Right lobe of liver (tissue), 6 donors: ENCODE measurements around the gene ADCY5. TPM values are rescaled to one million over a fixed set of nuclear protein-coding genes. Genes with fewer than 3 reads are reported as not detected.
A peak's percentile ranks its signal among the peaks of the same experiment; 100 is the strongest.

Experiments used
- ATAC-seq, 4 donors: fragments of 200-7000 bp; cut with Tn5 transposase; one replicate each; pipeline ENCODE4 v1.9.1; 2020; ENCODE audit warnings: mild to moderate bottlenecking in 4 of 4, moderate library complexity in 4 of 4
- DNase-seq, 3 donors: peaks; one replicate each; pipeline ENCODE4 v3.0.0-alpha.2; 2020
- H3K27ac ChIP-seq, 3 donors: fragments of 200-600 bp; one replicate each; pipeline ENCODE4 v1.8.0; 2022
- H3K27me3 ChIP-seq, 2 donors: fragments of 200-600 bp; one replicate each; pipeline ENCODE4 v1.8.0; 2022
- H3K36me3 ChIP-seq, 4 donors: fragments of 200-600 bp; sonication (generic) in 1 of 4; one replicate each; pipeline versions ENCODE4 v1.5.1 to v1.8.0; 2017 to 2022; ENCODE audit warnings: control low read depth in 1 of 4
- H3K4me1 ChIP-seq, 4 donors: fragments of 200-600 bp; sonication (generic) in 1 of 4; one replicate each; pipeline versions ENCODE4 v1.5.1 to v1.8.0; 2017 to 2022; ENCODE audit warnings: control low read depth in 1 of 4
- H3K4me3 ChIP-seq, 3 donors: fragments of 200-600 bp; one replicate each; pipeline ENCODE4 v1.8.0; 2022
- H3K9me3 ChIP-seq, 4 donors: fragments of 200-600 bp; sonication (generic) in 1 of 4; one replicate each; pipeline versions ENCODE4 v1.5.1 to v1.8.0; 2017 to 2022; ENCODE audit warnings: control low read depth in 1 of 4
- POLR2A ChIP-seq: fragments of 450-650 bp; IDR thresholded peaks from one replicate; pipeline ENCODE4 v1.6.1; 2017; ENCODE audit warnings: antibody characterized with exemption, mild to moderate bottlenecking
- WGBS: methylation state at CpG from one replicate; pipeline ENCODE4 v1.1.6; 2018; ENCODE audit warnings: low coverage, low lambda C conversion rate; ENCODE audit not compliant: insufficient coverage; ENCODE audit errors: missing lambda C conversion rate; 5-methylcytosine and 5-hydroxymethylcytosine counted together
- intact Hi-C, 2 donors: fragments of 100-400 bp; cut with DNase I; formaldehyde crosslinking; loops; one replicate each; pipeline versions ENCODE4 v1.11.2 to v1.14.1; 2022
- total RNA-seq, 6 experiments: library from RNA; depleted of rRNA in 2 of 6; stranded (reverse); fragments of >200 nt in 2 of 6; fragmentation: NEBNext Ultra II Directional in 3 of 6; extraction: Animal tissue kit (Norgen Biotek cat#: 25700) in 3 of 6; gene quantifications; one replicate each; pipeline versions ENCODE4 v1.1.0 to v1.2.4, GENCODE V29; 2016 to 2023
- TF ChIP-seq, protein P1 (sequence below), 4 donors: fragments of 200-600 bp in 3 of 4; fragments of 450-650 bp in 1 of 4; IDR thresholded peaks; one replicate each; pipeline versions ENCODE4 v1.5.1 to v1.8.0; 2016 to 2022; ENCODE audit warnings: antibody characterized with exemption in 4 of 4, mild to moderate bottlenecking in 2 of 4
- donor health status: DM: no; HTN: yes; CAD: no.
- donor health status: DM: no; HTN: no; CAD: no.
- donor health status: DM: no; HTN: no; CAD: no.
- donor health status: DM: no; HTN: yes; CAD: no.
- donor health status: DM: no; HTN: yes; CAD: no.

ADCY5 gene
- total RNA-seq, 6 experiments from 2014 or later: 1.9 to 3.7 (median 2.7) TPM

DNA sequence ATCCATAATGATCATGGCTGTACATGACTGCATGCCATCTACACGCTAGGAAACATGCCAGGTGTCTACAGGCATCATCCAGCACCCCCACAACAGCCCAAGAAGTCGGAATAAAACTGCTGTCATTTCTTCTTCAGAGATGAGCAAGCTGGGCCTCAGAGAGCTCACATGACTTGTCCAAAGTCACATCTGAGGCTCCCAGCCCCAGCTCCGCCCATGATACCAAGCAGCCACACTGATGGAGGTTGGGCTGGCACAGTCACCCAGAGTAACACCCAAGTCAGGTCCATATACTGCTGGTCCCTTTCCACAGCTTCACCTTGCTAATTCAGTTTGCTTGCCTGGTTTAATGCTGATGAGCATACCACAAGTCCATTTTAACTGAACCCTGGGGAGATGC, 130.5 kb downstream of the ADCY5 start:
- intact Hi-C loops: no loop called here
- no peak overlapping the region for H3K4me3 ChIP-seq
- H3K36me3 ChIP-seq: no peaks in the 10 kb centered on the region
- no peak for ATAC-seq
- no peak overlapping the region for H3K27ac ChIP-seq
- DNase-seq: no peak
- no peak for TF ChIP-seq POLR2A
- TF ChIP-seq, protein P1, sequence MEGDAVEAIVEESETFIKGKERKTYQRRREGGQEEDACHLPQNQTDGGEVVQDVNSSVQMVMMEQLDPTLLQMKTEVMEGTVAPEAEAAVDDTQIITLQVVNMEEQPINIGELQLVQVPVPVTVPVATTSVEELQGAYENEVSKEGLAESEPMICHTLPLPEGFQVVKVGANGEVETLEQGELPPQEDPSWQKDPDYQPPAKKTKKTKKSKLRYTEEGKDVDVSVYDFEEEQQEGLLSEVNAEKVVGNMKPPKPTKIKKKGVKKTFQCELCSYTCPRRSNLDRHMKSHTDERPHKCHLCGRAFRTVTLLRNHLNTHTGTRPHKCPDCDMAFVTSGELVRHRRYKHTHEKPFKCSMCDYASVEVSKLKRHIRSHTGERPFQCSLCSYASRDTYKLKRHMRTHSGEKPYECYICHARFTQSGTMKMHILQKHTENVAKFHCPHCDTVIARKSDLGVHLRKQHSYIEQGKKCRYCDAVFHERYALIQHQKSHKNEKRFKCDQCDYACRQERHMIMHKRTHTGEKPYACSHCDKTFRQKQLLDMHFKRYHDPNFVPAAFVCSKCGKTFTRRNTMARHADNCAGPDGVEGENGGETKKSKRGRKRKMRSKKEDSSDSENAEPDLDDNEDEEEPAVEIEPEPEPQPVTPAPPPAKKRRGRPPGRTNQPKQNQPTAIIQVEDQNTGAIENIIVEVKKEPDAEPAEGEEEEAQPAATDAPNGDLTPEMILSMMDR (IDR thresholded peaks at IDR 0.05): no peak
- H3K27me3 ChIP-seq: no peaks in the 10 kb centered on the region
- WGBS: 57% methylated on average over 1 of the region's 3 CpGs
- no peaks in the 10 kb centered on the region for H3K4me1 ChIP-seq
- no peaks in the 10 kb centered on the region for H3K9me3 ChIP-seq

DNA sequence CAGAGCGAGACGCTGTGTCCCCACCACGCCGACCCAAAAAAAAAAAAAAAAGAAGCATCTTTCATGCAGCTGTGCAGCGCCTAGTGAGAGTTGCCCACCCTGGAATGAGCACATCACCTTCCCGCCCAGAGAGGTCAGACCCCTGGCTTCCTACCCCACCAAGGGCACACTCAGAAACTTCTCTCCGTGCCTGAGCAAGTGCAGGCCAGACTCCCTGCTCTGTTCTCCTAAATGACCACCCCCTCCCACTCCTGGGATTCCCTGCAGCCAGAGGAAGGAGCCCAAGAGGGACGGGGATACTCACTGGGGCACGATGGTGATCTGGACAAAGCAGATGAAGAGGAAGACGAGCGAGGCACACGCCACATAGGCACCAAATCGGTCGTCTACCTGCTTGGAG, 131.2 kb downstream of the ADCY5 start:
- Histone ChIP-seq H3K4me1 (peaks cover 0 to under 1% (median 0%) of the 10 kb centered on the region in 4 donors), H3K4me3 (no peak overlapping the region), H3K27me3 (no peaks in the 10 kb centered on the region), H3K36me3 (no peaks in the 10 kb centered on the region), H3K27ac (no peak overlapping the region), H3K9me3 (no peaks in the 10 kb centered on the region)
- DNase-seq: peak in 1 of 3 donors; percentile 27
- 91% methylated on average over 5 of the region's 14 CpGs for WGBS
- no peak for ATAC-seq
- intact Hi-C loops: no loop called here
- no peak for TF ChIP-seq POLR2A
- TF ChIP-seq, protein P1 (IDR thresholded peaks at IDR 0.05): no peak

DNA sequence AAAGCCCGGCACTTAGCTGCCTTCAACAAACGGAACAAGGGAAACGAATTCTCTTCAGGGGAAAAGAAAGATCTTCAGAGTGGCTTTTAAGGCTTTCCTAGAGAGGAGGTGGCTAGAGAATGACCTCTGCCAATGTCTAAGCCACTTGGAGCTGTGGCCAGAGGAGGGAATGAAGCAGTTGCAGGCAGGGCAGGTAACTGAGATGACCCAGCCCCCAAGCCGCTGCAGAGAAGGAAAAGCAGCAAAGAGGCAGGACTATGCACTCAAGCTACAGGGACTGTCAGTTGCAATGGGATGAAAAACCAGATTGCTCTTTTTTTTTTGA, 133.7 kb downstream of the ADCY5 start:
- intact Hi-C loops: no loop called here
- DNase-seq (peak in 1 of 3 donors; percentile 13), ATAC-seq (no peak)
- H3K27me3 ChIP-seq: no peaks in the 10 kb centered on the region
- H3K27ac ChIP-seq: no peak overlapping the region
- TF ChIP-seq, protein P1 (IDR thresholded peaks at IDR 0.05): no peak
- no peak for TF ChIP-seq POLR2A
- H3K36me3 ChIP-seq: no peaks in the 10 kb centered on the region
- no peaks in the 10 kb centered on the region for H3K9me3 ChIP-seq
- 66% methylated on average over 4 of the region's 4 CpGs for WGBS
- H3K4me3 ChIP-seq: no peak overlapping the region
- H3K4me1 ChIP-seq: peaks cover 0 to 4% (median 0%) of the 10 kb centered on the region in 4 donors

- no peaks in the 10 kb centered on the region for H3K36me3 ChIP-seq
- no peaks in the 10 kb centered on the region for H3K27me3 ChIP-seq
These were observed 134.3 kb downstream of the ADCY5 start for GRCh38 chr3:123314359-123315270.

More at GRCh38 chr3:123314359-123315270, 134.3 kb downstream of the ADCY5 start:
- TF ChIP-seq POLR2A: no peak
- TF ChIP-seq, protein P1 (IDR thresholded peaks at IDR 0.05): no peak
- intact Hi-C loops: no loop called here
- DNase-seq: peak in 1 of 3 donors; percentile 34
- no peak overlapping the region for H3K4me3 ChIP-seq
- 57% methylated on average over 6 of the region's 14 CpGs for WGBS
- no peak for ATAC-seq
- H3K9me3 ChIP-seq: no peaks in the 10 kb centered on the region
- H3K27ac ChIP-seq: no peak overlapping the region
- peaks cover 0 to 4% (median 0%) of the 10 kb centered on the region in 4 donors for H3K4me1 ChIP-seq
